RWPE2 (cell line): ENCODE results near the gene TBC1D2B.

Source experiments
- ATAC-seq: fragments of 200-7000 bp; cut with Tn5 transposase; 3 replicates; pipeline ENCODE4 v1.9.1; 2021; ENCODE audit warnings: low read depth
- DNase-seq: peaks from one replicate; pipeline ENCODE4 v3.0.0-alpha.2; 2020; ENCODE audit warnings: low spot score
- H3K27ac ChIP-seq: fragments of 450-650 bp; 2 replicates; pipeline ENCODE4 v1.5.1; 2017; ENCODE audit warnings: mild to moderate bottlenecking; ENCODE audit not compliant: poor library complexity, severe bottlenecking
- H3K27me3 ChIP-seq: fragments of 250-450 bp; sonication (Bioruptor Pico); 2 replicates; pipeline ENCODE4 v1.5.1; 2021; ENCODE audit warnings: mild to moderate bottlenecking, moderate library complexity; ENCODE audit not compliant: insufficient read depth, poor library complexity, severe bottlenecking
- H3K36me3 ChIP-seq: fragments of 250-450 bp; sonication (Bioruptor Pico); 2 replicates; pipeline ENCODE4 v1.5.1; 2020; ENCODE audit warnings: low read depth, mild to moderate bottlenecking, moderate library complexity
- H3K4me1 ChIP-seq: fragments of 250-450 bp; sonication (Bioruptor Pico); 2 replicates; pipeline ENCODE4 v1.5.1; 2021; ENCODE audit warnings: mild to moderate bottlenecking, moderate library complexity; ENCODE audit not compliant: insufficient read depth, poor library complexity, severe bottlenecking
- H3K4me3 ChIP-seq: fragments of 250-450 bp; sonication (Bioruptor Pico); 2 replicates; pipeline ENCODE4 v1.5.1; 2021; ENCODE audit warnings: mild to moderate bottlenecking, moderate library complexity; ENCODE audit not compliant: severe bottlenecking
- H3K9me3 ChIP-seq: fragments of 250-450 bp; sonication (Bioruptor Pico); 2 replicates; pipeline ENCODE4 v1.5.1; 2021; ENCODE audit warnings: mild to moderate bottlenecking, moderate library complexity; ENCODE audit not compliant: severe bottlenecking
- CTCF ChIP-seq: fragments of 450-650 bp; IDR thresholded peaks from one replicate; pipeline ENCODE4 v1.5.1; 2017; ENCODE audit warnings: mild to moderate bottlenecking, moderate library complexity; ENCODE audit not compliant: poor library complexity, severe bottlenecking

Gene TBC1D2B

DNA sequence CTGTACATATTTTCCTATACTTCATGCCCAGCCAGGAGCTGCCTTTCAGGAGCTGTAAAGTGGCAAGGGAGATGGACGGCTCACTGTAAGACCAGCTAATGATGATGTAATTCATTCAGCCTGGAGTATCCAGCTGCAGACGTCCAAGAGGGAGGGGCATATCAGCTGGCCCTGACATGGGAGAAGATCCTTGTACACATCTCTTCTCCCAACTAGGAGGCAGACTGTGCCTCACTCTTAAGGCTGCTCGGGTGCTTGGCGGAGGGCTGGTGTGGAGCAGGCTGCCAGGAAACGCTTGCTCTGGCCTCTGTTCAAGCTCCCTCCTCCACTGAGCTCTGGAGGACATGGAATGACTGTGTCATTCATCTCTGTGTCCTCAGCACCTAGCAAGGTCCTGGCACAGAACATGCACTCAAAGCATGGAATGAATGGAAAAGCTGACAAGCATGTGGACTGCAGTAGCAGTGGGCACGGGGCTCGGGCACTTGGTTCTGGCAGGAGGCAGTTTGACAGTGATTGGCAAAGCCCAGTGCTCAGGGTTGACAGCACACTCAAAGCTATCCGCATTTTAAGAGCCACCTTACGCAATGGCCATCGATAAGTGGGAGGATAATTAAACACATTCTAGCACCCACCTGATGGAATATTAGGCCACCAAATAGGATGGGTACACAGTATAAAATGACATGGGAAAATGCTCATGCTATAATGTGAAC, 72.4 kb downstream of the TBC1D2B start:
- H3K27ac ChIP-seq = peak overlapping the region; percentile 1
- ATAC-seq = no peak
- H3K36me3 ChIP-seq = peaks cover 83% of the 10 kb centered on the region
- H3K9me3 ChIP-seq = no peaks in the 10 kb centered on the region
- H3K4me3 ChIP-seq = no peak overlapping the region
- DNase-seq = no peak
- H3K4me1 ChIP-seq = peaks cover 22% of the 10 kb centered on the region
- no peaks in the 10 kb centered on the region for H3K27me3 ChIP-seq
- TF ChIP-seq CTCF = no peak

- H3K4me3 ChIP-seq = no peak overlapping the region
- no peak for TF ChIP-seq CTCF
- H3K36me3 ChIP-seq = peaks cover 83% of the 10 kb centered on the region
- H3K27ac ChIP-seq = no peak overlapping the region
- no peaks in the 10 kb centered on the region for H3K27me3 ChIP-seq
- peaks cover 22% of the 10 kb centered on the region for H3K4me1 ChIP-seq
- H3K9me3 ChIP-seq = no peaks in the 10 kb centered on the region
- no peak for DNase-seq
- ATAC-seq = no peak
Measured at GRCh38 chr15:78004222-78004727, 73.2 kb downstream of the TBC1D2B start.

DNA sequence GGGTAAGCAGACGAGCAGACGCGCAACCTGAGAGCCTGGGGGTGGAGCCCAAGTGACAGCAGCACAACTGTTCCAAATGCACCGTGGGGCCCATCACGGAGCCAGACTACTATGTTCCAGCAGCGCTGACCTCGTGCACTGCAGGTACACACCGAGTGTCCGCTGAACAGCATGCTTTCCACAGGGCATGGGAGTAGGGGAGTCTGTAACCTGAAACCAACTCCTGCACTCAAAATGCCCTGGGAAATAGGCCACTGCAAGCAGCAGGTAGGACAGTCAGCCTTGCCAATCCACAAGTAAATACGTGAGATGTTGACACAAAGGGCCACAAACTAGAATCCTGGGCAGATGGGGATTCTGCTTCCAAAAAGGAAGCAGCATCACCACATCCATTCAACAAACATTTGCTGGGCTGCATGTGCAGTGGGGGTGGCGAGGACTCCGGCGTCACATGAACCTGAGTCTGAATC, 73.9 kb downstream of the TBC1D2B start:
- peaks cover 16% of the 10 kb centered on the region for H3K4me1 ChIP-seq
- ATAC-seq (no peak), DNase-seq (no peak)
- H3K9me3 ChIP-seq = no peaks in the 10 kb centered on the region
- no peak overlapping the region for H3K27ac ChIP-seq
- H3K27me3 ChIP-seq = no peaks in the 10 kb centered on the region
- H3K4me3 ChIP-seq = no peak overlapping the region
- peaks cover 76% of the 10 kb centered on the region for H3K36me3 ChIP-seq
- TF ChIP-seq CTCF = no peak

DNA sequence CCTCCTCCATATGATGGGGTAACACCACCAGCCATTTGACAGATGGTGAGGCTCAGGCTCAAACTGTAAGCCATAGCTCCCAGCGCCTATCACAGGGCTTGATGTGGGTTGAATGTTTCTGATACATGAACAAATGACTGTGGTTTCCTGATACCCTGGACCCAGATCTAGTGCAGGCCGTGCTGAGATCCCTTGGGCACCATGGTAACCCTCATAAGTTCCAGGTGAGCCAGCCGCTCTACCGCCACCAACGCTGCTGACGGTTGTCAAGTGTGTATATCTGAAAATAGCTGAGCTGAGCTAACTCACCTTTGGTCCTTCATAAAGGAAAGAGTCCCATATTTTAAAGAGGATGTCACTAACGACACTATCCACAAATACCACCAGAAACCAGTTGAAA, 74.5 kb downstream of the TBC1D2B start:
- DNase-seq = no peak

More for the DNA sequence above, 74.5 kb downstream of the TBC1D2B start:
- Histone ChIP-seq H3K27ac (no peak overlapping the region), H3K9me3 (no peaks in the 10 kb centered on the region), H3K27me3 (no peaks in the 10 kb centered on the region), H3K36me3 (peaks cover 75% of the 10 kb centered on the region), H3K4me1 (peaks cover 11% of the 10 kb centered on the region), H3K4me3 (no peak overlapping the region)
- no peak for TF ChIP-seq CTCF
- ATAC-seq = no peak
